ENCODE data around the gene PIGU. TPM values are rescaled to one million over a fixed set of nuclear protein-coding genes. Genes with fewer than 3 reads are reported as not detected.

PIGU gene
- total and polyA plus RNA-seq, 2 of the 13 experiments (the other 11 are each of a cell fraction or from before 2014, with no cell fraction given), result 45.5 to 231 TPM

- no peak for TF ChIP-seq ZNF136 (CRISPR knock-in tag; IDR thresholded peaks at IDR 0.05; ENCODE audit: low read depth)
- no peak for TF ChIP-seq TOPORS (CRISPR knock-in tag; IDR thresholded peaks at IDR 0.05)
- no peak for TF ChIP-seq MBD4 (IDR thresholded peaks at IDR 0.05; ENCODE audit: borderline replicate concordance, low read length)
- TF ChIP-seq IKZF1 (IDR thresholded peaks at IDR 0.05), result no peak
- TF ChIP-seq RFXANK (CRISPR knock-in tag; IDR thresholded peaks at IDR 0.05), result no peak
- no peak for TF ChIP-seq POGZ (CRISPR knock-in tag; IDR thresholded peaks at IDR 0.05)
- TF ChIP-seq BCLAF1 (IDR thresholded peaks at IDR 0.05), result no peak
- TF ChIP-seq ZNF790 (CRISPR knock-in tag; IDR thresholded peaks at IDR 0.05; ENCODE audit: borderline replicate concordance), result no peak
- TF ChIP-seq ZGPAT (CRISPR knock-in tag; IDR thresholded peaks at IDR 0.05), result no peak
- TF ChIP-seq ZNF672 (CRISPR knock-in tag; IDR thresholded peaks at IDR 0.05), result no peak
- no peak for TF ChIP-seq ZXDC (CRISPR knock-in tag; IDR thresholded peaks at IDR 0.05)
- no peak for TF ChIP-seq ZFX (CRISPR knock-in tag; IDR thresholded peaks at IDR 0.05; ENCODE audit: low read depth)
- no peak for TF ChIP-seq ZNF564 (CRISPR knock-in tag; IDR thresholded peaks at IDR 0.05)
- 0 out of 2 replicates have a peak, but pooled peaks have one; percentile 17 for TF ChIP-seq MED1 (CRISPR knock-in tag; IDR thresholded peaks at IDR 0.05)
- no peak for TF ChIP-seq TRIM24 (CRISPR knock-in tag; IDR thresholded peaks at IDR 0.05)
- no peak for TF ChIP-seq HNRNPL (IDR thresholded peaks at IDR 0.05; ENCODE audit: low read depth, low read length)
- no peak for TF ChIP-seq ZNF160 (CRISPR knock-in tag; IDR thresholded peaks at IDR 0.05)
- no peak for TF ChIP-seq JUN (CRISPR knock-in tag; IDR thresholded peaks at IDR 0.05)
- peak; percentile 90 for TF ChIP-seq GATAD2A (CRISPR knock-in tag; IDR thresholded peaks at IDR 0.05)
- peak; percentile 81 for TF ChIP-seq HNF4A (CRISPR knock-in tag; IDR thresholded peaks at IDR 0.05)
- TF ChIP-seq ZNF276 (CRISPR knock-in tag; IDR thresholded peaks at IDR 0.05; ENCODE audit: low read depth), result no peak
- no peak for TF ChIP-seq SIN3A (IDR thresholded peaks at IDR 0.05; ENCODE audit: borderline replicate concordance, low read depth, low read length)
Measured at GRCh38 chr20:34634392-34634791, 42.5 kb downstream of the PIGU start (continued).
